ENCODE measurements around the gene RSU1. TPM values are rescaled to one million over a fixed set of nuclear protein-coding genes. Genes with fewer than 3 reads are reported as not detected.

Gene RSU1
- total and polyA plus RNA-seq, 10 donors: 20.5 to 81.7 (median 63.4) TPM

GRCh38 chr10:16586358-16587138 lies 230.7 kb downstream of the RSU1 start:
- WGBS, 5 donors: 77 to 85% (median 80%) methylated on average over 7 of the region's 7 CpGs
- peaks cover 0 to 9% (median under 1%) of the 10 kb centered on the region in 6 donors for H3K36me3 ChIP-seq
- TF ChIP-seq POLR2A (IDR thresholded peaks at IDR 0.05) (no peak), CTCF (IDR thresholded peaks at IDR 0.05 in 8 of 11, conservative IDR thresholded peaks at IDR 0.05 in 3 of 11) (no peak), POLR2AphosphoS5 (IDR thresholded peaks at IDR 0.05) (no peak)

GRCh38 chr10:16585103-16585502 lies 232.1 kb downstream of the RSU1 start:
- Histone ChIP-seq H3K27ac (no peak overlapping the region), H3K4me1 (no peaks in the 10 kb centered on the region), H3K27me3 (replicated peaks in 1 of 7) (peaks cover 0 to 5% (median 0%) of the 10 kb centered on the region in 7 donors), H3K9me3 (no peaks in the 10 kb centered on the region), H3K36me3 (no peaks in the 10 kb centered on the region), H3K4me3 (no peak overlapping the region)
- intact Hi-C loops (cut with DNase I; ENCODE audit: low total_unique reads): no loop called here
- 75 to 83% (median 80%) methylated on average over 6 of the region's 6 CpGs for WGBS, 5 donors
- no peak for DNase-seq
- TF ChIP-seq POLR2A (IDR thresholded peaks at IDR 0.05) (no peak), CTCF (IDR thresholded peaks at IDR 0.05 in 8 of 11, conservative IDR thresholded peaks at IDR 0.05 in 3 of 11) (no peak), POLR2AphosphoS5 (IDR thresholded peaks at IDR 0.05) (no peak)

More at GRCh38 chr10:16586358-16587138, 230.7 kb downstream of the RSU1 start:
- H3K27me3 ChIP-seq (replicated peaks in 1 of 7): peaks cover 0 to 5% (median 0%) of the 10 kb centered on the region in 7 donors
- no peaks in the 10 kb centered on the region for H3K9me3 ChIP-seq
- no peaks in the 10 kb centered on the region for H3K4me1 ChIP-seq
- H3K4me3 ChIP-seq: no peak overlapping the region
- intact Hi-C loops (cut with DNase I; ENCODE audit: low total_unique reads): no loop called here
- no peak overlapping the region for H3K27ac ChIP-seq
- no peak for DNase-seq

- WGBS, 5 donors: 79 to 88% (median 86%) methylated on average over 7 to 10 of the region's 10 CpGs
Measured at GRCh38 chr10:16583382-16583781, 233.8 kb downstream of the RSU1 start.

GRCh38 chr10:16581202-16581601 lies 236.0 kb downstream of the RSU1 start:
- H3K9me3 ChIP-seq: no peaks in the 10 kb centered on the region
- H3K4me1 ChIP-seq: no peaks in the 10 kb centered on the region
- 63 to 79% (median 67%) methylated on average over 3 of the region's 3 CpGs for WGBS, 5 donors
- no peak overlapping the region for H3K4me3 ChIP-seq
- H3K36me3 ChIP-seq: no peaks in the 10 kb centered on the region
- DNase-seq: no peak
- H3K27ac ChIP-seq: no peak overlapping the region
- TF ChIP-seq POLR2AphosphoS5 (IDR thresholded peaks at IDR 0.05) (no peak), CTCF (IDR thresholded peaks at IDR 0.05 in 8 of 11, conservative IDR thresholded peaks at IDR 0.05 in 3 of 11) (no peak), POLR2A (IDR thresholded peaks at IDR 0.05) (no peak)
- peaks cover 0 to 8% (median 0%) of the 10 kb centered on the region in 7 donors for H3K27me3 ChIP-seq (replicated peaks in 1 of 7)
- intact Hi-C loops (cut with DNase I; ENCODE audit: low total_unique reads): no loop called here

More at GRCh38 chr10:16583382-16583781, 233.8 kb downstream of the RSU1 start:
- no peak for TF ChIP-seq POLR2AphosphoS5 (IDR thresholded peaks at IDR 0.05)
- no peaks in the 10 kb centered on the region for H3K36me3 ChIP-seq
- intact Hi-C loops (cut with DNase I; ENCODE audit: low total_unique reads): no loop called here
- no peaks in the 10 kb centered on the region for H3K9me3 ChIP-seq
- H3K4me3 ChIP-seq: no peak overlapping the region
- H3K27ac ChIP-seq: no peak overlapping the region
- peaks cover 0 to 8% (median 0%) of the 10 kb centered on the region in 7 donors for H3K27me3 ChIP-seq (replicated peaks in 1 of 7)
- no peaks in the 10 kb centered on the region for H3K4me1 ChIP-seq
- no peak for DNase-seq

Measured in spleen (tissue), 11 donors.